Heart left ventricle (tissue), 13 donors: Measurements from ENCODE around the gene PSORS1C1.

ENCODE experiments used
- CTCF ChIP-seq, 12 donors: fragments of 200-600 bp; sonication (generic) in 4 of 12; IDR thresholded peaks; one replicate each; pipeline versions ENCODE4 v1.5.0 to v1.8.0; 2018 to 2022; ENCODE audit warnings: antibody characterized with exemption in 12 of 12, mild to moderate bottlenecking in 5 of 12
- POLR2A ChIP-seq, 2 donors: fragments of 450-650 bp; IDR thresholded peaks; one replicate each; pipeline ENCODE4 v1.6.1; 2017; ENCODE audit warnings: antibody characterized with exemption in 2 of 2, mild to moderate bottlenecking in 2 of 2, moderate library complexity in 2 of 2
- donor health status: ischemic (EF 13 %, LVEDD 7.1; RV severe dilation, severe dysfunction).
- donor health status: DM: no; HTN: yes; CAD: no.
- donor health status: DM: no; HTN: no; CAD: no.
- donor health status: ischemic (EF 25% LVEDD 6.9; RV normal size, moderate dysfunction).
- donor health status: ischemic (EF 25% LVEDD 5.7; RV mildly dilated, moderate dysfunction).
- donor health status: ischemic (EF 35%, LVEDD 5.7; RV mildly dilated, moderate dysfunction).
- donor health status: nonischemic (EF 11% LVEDD 7.7; RV severe dilation, severe dysfunction).
- donor health status: DM: yes; HTN: yes; CAD: no.
- donor health status: PGD.
- donor health status: ischemic (EF 29% LVEDD 5.4; RV normal size, mild dysfunction).
- donor health status: nonischemic (EF 23%, LVEDD 6.1; RV moderate dilation, normal function).

DNA sequence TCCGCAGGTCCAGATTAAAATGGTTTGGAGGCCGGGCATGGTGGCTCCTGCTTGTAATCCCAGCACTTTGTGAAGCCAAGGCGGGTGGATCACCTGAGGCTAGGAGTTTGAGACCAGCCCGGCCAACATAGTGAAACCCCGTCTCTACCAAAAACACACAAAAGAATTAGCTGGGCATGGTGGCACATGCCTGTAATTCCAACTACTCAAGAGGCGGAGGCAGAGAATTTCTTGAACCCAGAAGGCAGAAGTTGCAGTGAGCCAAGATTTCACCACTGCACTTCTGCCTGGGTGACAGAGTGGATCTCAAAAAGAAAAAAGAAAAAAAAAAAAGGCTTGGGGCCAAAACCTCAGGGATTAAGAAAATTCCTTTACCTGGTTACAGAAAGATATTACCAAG is 32.7 kb upstream of the PSORS1C1 start:
- TF ChIP-seq CTCF (IDR thresholded peaks at IDR 0.05) (no peak), POLR2A (IDR thresholded peaks at IDR 0.05) (no peak)
